DND-41 (cell line): ENCODE data around the gene SPATC1L.

ENCODE experiments used
- ATAC-seq: fragments of 200-7000 bp; cut with Tn5 transposase; 3 replicates; pipeline ENCODE4 v1.9.1; 2021; ENCODE audit warnings: low read depth; ENCODE audit not compliant: insufficient read depth
- DNase-seq: peaks from one replicate; pipeline ENCODE4 v3.0.0-alpha.2; 2020
- H2AFZ ChIP-seq: 2 replicates; pipeline ENCODE4 v1.6.0; 2012; ENCODE audit warnings: low read depth, low read length
- H3K27ac ChIP-seq: 2 replicates; pipeline ENCODE4 v1.5.1; 2012; ENCODE audit warnings: low read length, inconsistent platforms
- H3K27me3 ChIP-seq: fragments of 200-600 bp; sonication (generic); 2 replicates; pipeline ENCODE4 v1.6.0; 2012; ENCODE audit warnings: low read length, mild to moderate bottlenecking, inconsistent platforms; ENCODE audit not compliant: insufficient read depth, poor library complexity
- H3K36me3 ChIP-seq: 2 replicates; pipeline ENCODE4 v1.5.1; 2012; ENCODE audit warnings: low read length, inconsistent platforms; ENCODE audit not compliant: insufficient read depth
- H3K4me1 ChIP-seq: 2 replicates; pipeline ENCODE4 v1.5.1; 2012; ENCODE audit warnings: mild to moderate bottlenecking, low read length; ENCODE audit not compliant: insufficient read depth
- H3K4me2 ChIP-seq: 2 replicates; pipeline ENCODE4 v1.6.0; 2012; ENCODE audit warnings: mild to moderate bottlenecking, moderate library complexity, low read length, inconsistent platforms; ENCODE audit not compliant: insufficient read depth
- H3K4me3 ChIP-seq, 2 experiments: fragments of 200-600 bp in 1 of 2; shearing (Covaris generic) in 1 of 2; 2 replicates each; pipeline ENCODE4 v1.5.1; 2012 to 2016; ENCODE audit warnings: inconsistent platforms in 2 of 2, low read length in 2 of 2, mild to moderate bottlenecking in 2 of 2, low read depth in 1 of 2, moderate library complexity in 1 of 2
- H3K79me2 ChIP-seq: 2 replicates; pipeline ENCODE4 v1.6.0; 2012; ENCODE audit warnings: low read length, inconsistent platforms; ENCODE audit not compliant: insufficient read depth
- H3K9ac ChIP-seq: 2 replicates; pipeline ENCODE4 v1.6.0; 2012; ENCODE audit warnings: low read depth, mild to moderate bottlenecking, inconsistent platforms, low read length, moderate library complexity
- H3K9me3 ChIP-seq: 2 replicates; pipeline ENCODE4 v1.5.1; 2012; ENCODE audit warnings: low read length, moderate library complexity, mild to moderate bottlenecking, inconsistent platforms; ENCODE audit not compliant: insufficient read depth, severe bottlenecking
- H4K20me1 ChIP-seq: 2 replicates; pipeline ENCODE4 v1.6.0; 2012; ENCODE audit warnings: low read length; ENCODE audit not compliant: insufficient read depth
- CTCF ChIP-seq: IDR thresholded peaks from 2 replicates; pipeline ENCODE4 v1.5.1; 2012; ENCODE audit warnings: borderline replicate concordance, low read length, moderate library complexity, mild to moderate bottlenecking; ENCODE audit not compliant: poor library complexity, severe bottlenecking; ENCODE audit errors: extremely low read depth
- EZH2 ChIP-seq: IDR thresholded peaks from 3 replicates; pipeline ENCODE4 v1.6.1; 2012; ENCODE audit warnings: borderline replicate concordance, low read depth, mild to moderate bottlenecking, moderate library complexity, low read length, inconsistent platforms; ENCODE audit not compliant: severe bottlenecking

Gene SPATC1L

GRCh38 chr21:46213620-46214286, 29.5 kb upstream of the SPATC1L start:
- no peak for ATAC-seq
- Histone ChIP-seq H3K4me3 (no peak overlapping the region), H3K79me2 (peaks cover 3% of the 10 kb centered on the region; the same call in 1 of the 2 replicates), H3K4me2 (no peak overlapping the region), H3K9ac (no peak overlapping the region), H3K27ac (no peak overlapping the region), H4K20me1 (peaks cover 26% of the 10 kb centered on the region), H3K9me3 (no peaks in the 10 kb centered on the region), H3K4me1 (no peaks in the 10 kb centered on the region), H3K27me3 (no peaks in the 10 kb centered on the region), H2AFZ (no peak overlapping the region), H3K36me3 (peaks cover 78% of the 10 kb centered on the region)
- TF ChIP-seq EZH2 = no peak
- TF ChIP-seq CTCF = no peak
- DNase-seq = no peak

- ATAC-seq (no peak), DNase-seq (no peak)
- H3K4me2 ChIP-seq = no peak overlapping the region
- H3K9me3 ChIP-seq = no peaks in the 10 kb centered on the region
- H3K9ac ChIP-seq = no peak overlapping the region
- no peak for TF ChIP-seq EZH2
- no peak for TF ChIP-seq CTCF
- no peaks in the 10 kb centered on the region for H3K27me3 ChIP-seq
- H4K20me1 ChIP-seq = peaks cover 26% of the 10 kb centered on the region
- H3K36me3 ChIP-seq = peaks cover 86% of the 10 kb centered on the region
- H2AFZ ChIP-seq = no peak overlapping the region
- peaks cover 3% of the 10 kb centered on the region; the same call in 1 of the 2 replicates for H3K79me2 ChIP-seq
- no peak overlapping the region for H3K27ac ChIP-seq
- no peaks in the 10 kb centered on the region for H3K4me1 ChIP-seq
- H3K4me3 ChIP-seq = no peak overlapping the region
These were observed 28.6 kb upstream of the SPATC1L start for GRCh38 chr21:46212721-46213484.

GRCh38 chr21:46211786-46212720, 27.8 kb upstream of the SPATC1L start:
- no peaks in the 10 kb centered on the region for H3K4me1 ChIP-seq
- no peaks in the 10 kb centered on the region for H3K9me3 ChIP-seq
- H3K4me3 ChIP-seq = no peak overlapping the region
- H2AFZ ChIP-seq = no peak overlapping the region
- no peak for TF ChIP-seq EZH2
- TF ChIP-seq CTCF = no peak
- H4K20me1 ChIP-seq = peaks cover 34% of the 10 kb centered on the region
- no peaks in the 10 kb centered on the region for H3K27me3 ChIP-seq
- H3K36me3 ChIP-seq = peaks cover 87% of the 10 kb centered on the region
- H3K4me2 ChIP-seq = no peak overlapping the region
- H3K9ac ChIP-seq = no peak overlapping the region
- H3K79me2 ChIP-seq = no peaks in the 10 kb centered on the region
- no peak overlapping the region for H3K27ac ChIP-seq
- DNase-seq (no peak), ATAC-seq (no peak)
